Activated T-helper 2 cell treated with anti-CD3 and anti-CD28 coated beads, Interferon-gamma antibody, Interleukin-2, Interleukin-4, amounts not matched to agents 10 μg/mL and 5 μg/mL and 100 μg/mL, durations not matched to agents 14 hours and 24 hours and 36 hours (primary cell): Measurements from ENCODE around the gene TIAM2. TPM values are rescaled to one million over a fixed set of nuclear protein-coding genes. Genes with fewer than 3 reads are reported as not detected.

Source experiments
- DNase-seq: peaks from one replicate; pipeline ENCODE4 v3.0.0; 2021; ENCODE audit warnings: low spot score
- H3K27ac Mint-ChIP-seq: one replicate; pipeline ENCODE4 v1.8.0; 2021; ENCODE audit warnings: mixed read lengths
- H3K27me3 Mint-ChIP-seq: one replicate; pipeline ENCODE4 v1.8.0; 2021; ENCODE audit warnings: low read depth, mixed read lengths
- H3K36me3 Mint-ChIP-seq: one replicate; pipeline ENCODE4 v1.8.0; 2021; ENCODE audit warnings: low read depth, mixed read lengths
- H3K4me1 Mint-ChIP-seq: one replicate; pipeline ENCODE4 v1.8.0; 2021; ENCODE audit warnings: low read depth, mixed read lengths
- H3K4me3 Mint-ChIP-seq: one replicate; pipeline ENCODE4 v1.8.0; 2021; ENCODE audit warnings: low read depth, mild to moderate bottlenecking, moderate library complexity, mixed read lengths
- H3K9me3 Mint-ChIP-seq: one replicate; pipeline ENCODE4 v1.8.0; 2021; ENCODE audit warnings: mixed read lengths
- intact Hi-C: fragments of 100-400 bp; cut with micrococcal nuclease; formaldehyde crosslinking; loops from one replicate; pipeline ENCODE4 v1.15.1; 2023
- total RNA-seq: library from RNA; stranded (reverse); gene quantifications from 2 replicates; pipeline ENCODE4 v1.2.3, GENCODE V29; 2022

The TIAM2 gene
- total RNA-seq, 1 donor from 2014 or later, result 46.0 TPM

DNA sequence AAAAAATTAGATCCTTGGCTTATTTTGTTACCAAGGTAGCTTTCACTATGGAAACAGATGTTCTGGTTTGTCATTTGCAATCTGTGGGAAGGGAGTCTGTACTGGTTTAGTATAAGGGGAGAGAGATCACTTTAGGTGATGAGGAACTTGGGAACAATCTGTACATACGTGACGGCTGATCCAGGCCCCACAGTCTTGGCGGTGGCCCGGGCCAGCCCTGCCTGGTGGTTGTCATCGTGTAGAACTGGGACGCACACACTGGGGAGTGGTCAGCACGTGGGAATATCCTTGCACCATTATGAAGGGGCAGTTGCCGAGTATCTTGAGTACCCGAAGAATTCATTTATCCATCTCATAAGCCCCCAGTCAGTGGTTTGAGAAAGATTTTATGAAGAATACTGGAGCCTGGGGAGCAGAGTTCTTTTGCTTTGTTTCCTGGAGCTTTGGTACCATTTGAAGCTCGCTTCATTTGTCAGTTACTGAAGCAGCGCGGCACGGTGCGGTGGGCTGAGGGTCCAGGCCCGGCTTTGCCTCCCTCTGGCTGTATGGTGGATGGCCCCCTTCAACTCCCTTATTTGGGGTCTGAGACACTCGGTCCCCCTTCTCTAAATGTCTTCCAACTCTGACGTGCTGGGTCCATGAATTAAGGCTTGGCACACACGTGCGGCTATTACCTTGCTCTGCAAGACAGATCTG lies 245.9 kb downstream of the TIAM2 start:
- no peak overlapping the region for H3K27ac Mint-ChIP-seq
- H3K4me1 Mint-ChIP-seq, result no peaks in the 10 kb centered on the region
- peaks cover 56% of the 10 kb centered on the region for H3K36me3 Mint-ChIP-seq
- H3K27me3 Mint-ChIP-seq, result no peaks in the 10 kb centered on the region
- H3K4me3 Mint-ChIP-seq, result no peak overlapping the region
- peaks cover 9% of the 10 kb centered on the region for H3K9me3 Mint-ChIP-seq
- DNase-seq, result no peak
- intact Hi-C loops, result no loop called here

DNA sequence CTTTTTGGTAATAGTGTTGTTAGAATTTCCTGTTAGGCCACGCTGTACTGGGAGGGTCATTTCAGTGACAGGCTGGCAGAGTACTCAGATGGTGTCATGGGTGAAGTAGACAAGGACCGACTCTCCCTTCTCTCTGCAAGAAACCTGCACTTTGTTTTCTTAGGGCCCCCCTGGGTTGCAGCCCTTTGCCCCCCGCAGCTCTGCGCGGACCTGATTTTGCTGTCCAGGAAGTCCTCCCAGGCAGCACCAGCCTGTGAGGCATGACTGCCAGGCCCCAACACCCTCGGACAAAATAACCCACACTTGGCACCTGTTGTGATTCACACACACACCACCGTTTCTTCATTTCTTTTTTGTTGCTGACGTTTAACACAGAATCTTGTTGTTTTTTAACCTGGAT lies 246.9 kb downstream of the TIAM2 start:
- Mint-ChIP-seq H3K27me3 (no peaks in the 10 kb centered on the region), H3K4me1 (no peaks in the 10 kb centered on the region), H3K36me3 (peaks cover 56% of the 10 kb centered on the region), H3K9me3 (peaks cover 9% of the 10 kb centered on the region), H3K4me3 (no peak overlapping the region), H3K27ac (no peak overlapping the region)
- intact Hi-C loops, result no loop called here
- no peak for DNase-seq

DNA sequence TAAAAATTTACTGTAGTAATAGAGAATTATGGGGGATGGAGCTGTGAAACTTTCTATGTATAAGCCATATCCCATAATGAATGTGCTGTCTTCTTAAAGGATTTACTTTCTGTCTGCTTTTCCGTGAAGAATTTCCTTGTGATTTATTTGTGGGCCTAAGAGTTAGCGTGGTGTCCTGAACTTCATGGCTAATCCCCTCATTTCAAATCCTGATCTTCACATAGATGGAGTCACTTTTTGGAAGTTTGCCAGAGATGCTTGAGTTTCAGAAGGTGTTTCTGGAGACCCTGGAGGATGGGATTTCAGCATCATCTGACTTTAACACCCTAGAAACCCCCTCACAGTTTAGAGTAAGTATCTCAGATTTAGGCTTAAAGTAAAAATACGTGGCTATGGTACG lies 249.3 kb downstream of the TIAM2 start:
- Mint-ChIP-seq H3K36me3 (peaks cover 51% of the 10 kb centered on the region), H3K4me1 (no peaks in the 10 kb centered on the region), H3K27me3 (no peaks in the 10 kb centered on the region), H3K9me3 (no peaks in the 10 kb centered on the region), H3K4me3 (no peak overlapping the region), H3K27ac (peak overlapping the region; percentile 24)
- intact Hi-C loops, result no loop called here
- no peak for DNase-seq

DNA sequence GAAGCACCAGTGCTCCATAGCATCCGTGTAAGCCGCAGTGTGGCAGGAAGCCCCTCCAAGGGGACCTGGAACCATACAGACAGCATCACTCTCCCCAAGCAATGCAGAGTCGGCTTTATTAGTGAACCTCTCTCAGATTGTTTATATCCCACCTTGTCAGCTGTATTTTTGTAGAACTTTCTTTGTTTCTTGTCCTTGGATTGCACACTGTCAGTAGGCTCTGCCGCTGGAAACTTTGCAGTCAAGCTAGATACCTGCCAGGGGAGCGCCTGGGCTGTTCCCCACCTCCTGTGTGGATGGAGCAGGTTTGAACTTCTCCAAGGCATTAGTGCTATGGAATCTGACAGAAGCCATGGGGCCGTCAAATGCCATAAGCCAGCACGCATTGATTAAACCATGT lies 250.1 kb downstream of the TIAM2 start:
- DNase-seq, result no peak

DNA sequence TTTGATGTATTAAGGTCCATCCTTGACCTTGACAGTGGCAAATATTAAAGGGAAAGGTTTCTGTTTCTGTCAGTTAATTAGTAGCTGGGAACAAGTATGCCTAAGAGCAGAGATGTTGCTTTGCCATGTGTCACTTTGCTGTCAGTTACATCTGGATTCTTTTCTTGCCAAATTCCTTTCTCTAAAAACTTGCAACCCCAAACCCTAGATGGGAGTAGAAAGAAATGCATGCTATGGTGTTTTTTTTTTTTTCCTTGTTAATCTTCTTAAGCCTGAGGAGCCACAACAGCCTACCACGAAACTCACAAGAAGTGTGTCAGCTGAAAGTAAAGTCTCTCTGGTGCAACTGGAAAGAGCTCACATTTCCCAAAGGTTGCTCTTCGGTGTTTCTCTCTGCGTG lies 250.7 kb downstream of the TIAM2 start:
- Mint-ChIP-seq H3K36me3 (peaks cover 57% of the 10 kb centered on the region), H3K9me3 (no peaks in the 10 kb centered on the region), H3K27me3 (no peaks in the 10 kb centered on the region), H3K4me3 (no peak overlapping the region), H3K27ac (no peak overlapping the region), H3K4me1 (no peaks in the 10 kb centered on the region)
- intact Hi-C loops, result no loop called here
- no peak for DNase-seq

More for the DNA sequence above, 250.1 kb downstream of the TIAM2 start:
- Mint-ChIP-seq H3K4me1 (no peaks in the 10 kb centered on the region), H3K4me3 (no peak overlapping the region), H3K27ac (no peak overlapping the region), H3K27me3 (no peaks in the 10 kb centered on the region), H3K9me3 (no peaks in the 10 kb centered on the region), H3K36me3 (peaks cover 57% of the 10 kb centered on the region)
- intact Hi-C loops, result no loop called here

DNA sequence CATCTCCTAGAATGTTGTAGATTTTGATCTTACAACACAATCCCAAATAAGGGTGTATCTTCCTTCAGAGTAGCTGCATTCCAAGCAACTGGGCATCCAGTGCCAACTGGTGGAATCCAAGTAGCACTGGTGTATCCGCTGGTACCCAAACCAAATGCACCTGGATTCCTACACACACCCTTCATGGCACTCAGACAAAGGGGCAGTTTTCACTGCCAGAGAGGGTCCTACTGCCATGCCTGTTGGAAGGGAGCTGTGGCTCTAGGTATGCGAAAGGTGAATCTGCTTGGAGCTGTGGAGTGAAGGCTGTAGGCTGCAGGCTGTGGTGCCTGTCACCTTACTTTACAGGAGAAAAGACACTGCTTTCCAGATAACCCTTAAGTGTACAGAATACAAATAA lies 251.7 kb downstream of the TIAM2 start:
- Mint-ChIP-seq H3K4me3 (no peak overlapping the region), H3K9me3 (no peaks in the 10 kb centered on the region), H3K27me3 (no peaks in the 10 kb centered on the region), H3K27ac (no peak overlapping the region), H3K4me1 (no peaks in the 10 kb centered on the region), H3K36me3 (peaks cover 63% of the 10 kb centered on the region)
- intact Hi-C loops, result no loop called here
- no peak for DNase-seq

DNA sequence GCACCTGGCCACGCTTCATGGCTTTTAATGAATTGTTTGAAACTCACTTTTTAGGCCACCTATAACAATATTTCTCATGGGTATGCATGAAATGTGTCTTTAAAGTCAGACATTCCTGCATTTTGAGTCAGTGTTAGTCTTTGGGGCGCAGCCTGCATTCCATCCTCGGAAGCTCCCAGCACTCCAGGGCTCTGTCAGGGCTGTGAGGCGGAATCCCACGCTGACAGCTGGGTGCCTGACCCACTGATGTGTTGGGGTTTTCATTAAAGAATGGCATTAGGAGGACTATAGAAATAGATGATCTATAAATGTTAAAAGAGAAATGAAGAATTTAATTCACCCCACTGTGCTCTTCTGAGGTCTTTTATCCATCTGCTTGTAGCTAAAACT lies 252.5 kb downstream of the TIAM2 start:
- H3K4me1 Mint-ChIP-seq, result no peaks in the 10 kb centered on the region
- H3K27me3 Mint-ChIP-seq, result no peaks in the 10 kb centered on the region
- no peak overlapping the region for H3K4me3 Mint-ChIP-seq
- DNase-seq, result no peak
- H3K9me3 Mint-ChIP-seq, result no peaks in the 10 kb centered on the region
- H3K27ac Mint-ChIP-seq, result no peak overlapping the region
- intact Hi-C loops, result loop anchor here (1.0 to 2.0 kb wide), 2 partner anchors 70 to 319 kb away; no protein-coding TSS in a partner anchor
- peaks cover 65% of the 10 kb centered on the region for H3K36me3 Mint-ChIP-seq

DNA sequence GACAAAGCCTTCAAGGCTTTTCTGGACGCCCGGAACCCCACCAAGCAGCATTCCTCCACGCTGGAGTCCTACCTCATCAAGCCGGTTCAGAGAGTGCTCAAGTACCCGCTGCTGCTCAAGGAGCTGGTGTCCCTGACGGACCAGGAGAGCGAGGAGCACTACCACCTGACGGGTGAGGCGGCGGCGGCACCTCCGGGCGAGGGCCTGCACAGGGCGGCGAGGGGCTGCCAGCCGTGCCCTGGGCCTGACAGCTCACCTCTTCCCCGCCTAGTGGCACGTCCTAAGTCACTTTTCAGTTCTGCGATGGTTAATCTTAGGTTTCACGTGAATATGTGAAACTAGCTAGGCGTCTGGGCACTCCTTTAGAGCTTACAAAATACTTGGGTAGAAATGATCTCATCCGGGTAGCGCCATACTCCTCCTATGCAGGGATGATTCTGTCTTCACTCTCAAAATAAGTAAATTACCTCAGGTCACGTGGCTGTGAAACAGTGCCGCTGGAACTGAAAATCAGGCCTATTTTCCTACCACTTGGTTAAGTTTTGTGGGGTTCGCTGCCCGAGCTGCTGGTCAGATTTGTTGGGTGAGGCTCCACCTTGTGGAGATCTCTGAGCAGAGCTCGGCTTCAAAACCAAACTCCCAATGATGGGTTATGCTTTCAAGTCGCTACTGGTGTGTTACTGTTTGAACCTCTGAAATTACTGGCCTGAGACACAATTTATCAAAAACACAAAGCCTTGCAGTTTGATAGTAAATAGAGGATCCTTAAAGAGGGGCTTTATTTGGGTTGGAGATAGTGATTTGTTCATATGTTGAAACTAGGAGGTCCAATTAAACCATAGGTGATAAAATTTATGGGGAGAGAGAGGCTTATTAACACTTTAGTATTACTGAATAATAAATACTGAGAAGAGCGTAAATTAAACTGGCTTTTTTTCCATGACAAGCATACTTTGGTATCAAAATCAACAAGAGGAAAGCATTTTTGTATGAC lies 253.2 kb downstream of the TIAM2 start:
- Mint-ChIP-seq H3K36me3 (peaks cover 72% of the 10 kb centered on the region), H3K4me3 (no peak overlapping the region), H3K4me1 (no peaks in the 10 kb centered on the region), H3K27ac (no peak overlapping the region), H3K9me3 (no peaks in the 10 kb centered on the region), H3K27me3 (no peaks in the 10 kb centered on the region)
- no peak for DNase-seq
- intact Hi-C loops, result loop anchor here (1.0 to 2.0 kb wide), 2 partner anchors 71 to 320 kb away; no protein-coding TSS in a partner anchor

DNA sequence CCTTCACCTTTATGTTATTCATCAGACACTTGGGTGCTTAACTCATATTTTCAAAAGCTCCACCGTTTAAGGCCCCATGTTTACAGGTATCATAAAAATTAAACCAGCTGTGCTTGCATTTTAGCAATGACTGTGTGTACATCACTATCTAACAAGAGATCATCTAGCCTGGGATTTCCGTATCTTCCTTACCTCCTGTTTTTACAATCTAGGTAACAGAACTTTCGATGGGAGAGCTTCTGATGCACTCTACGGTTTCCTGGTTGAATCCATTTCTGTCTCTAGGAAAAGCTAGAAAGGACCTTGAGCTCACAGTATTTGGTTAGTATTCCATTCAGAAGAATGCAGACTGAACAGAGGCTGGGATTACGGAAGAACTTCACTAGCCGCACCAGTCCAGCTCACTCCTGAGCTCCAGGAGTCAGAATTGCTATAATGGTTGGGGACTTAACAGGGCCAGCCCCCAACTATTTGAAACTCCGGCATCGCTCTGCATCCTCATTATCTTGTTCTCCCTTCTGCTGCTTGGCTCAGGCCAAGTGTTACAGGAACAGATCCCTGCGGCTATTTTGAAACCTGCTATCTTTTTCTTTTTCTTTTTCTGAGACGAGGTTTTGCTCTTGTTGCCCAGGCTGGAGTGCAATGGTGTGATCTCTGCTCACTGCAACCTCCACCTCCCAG lies 255.7 kb downstream of the TIAM2 start:
- Mint-ChIP-seq H3K9me3 (no peaks in the 10 kb centered on the region), H3K4me1 (peaks cover 9% of the 10 kb centered on the region), H3K4me3 (no peak overlapping the region), H3K27ac (no peak overlapping the region), H3K36me3 (peaks cover 72% of the 10 kb centered on the region), H3K27me3 (no peaks in the 10 kb centered on the region)
- intact Hi-C loops, result no loop called here
- DNase-seq, result no peak

DNA sequence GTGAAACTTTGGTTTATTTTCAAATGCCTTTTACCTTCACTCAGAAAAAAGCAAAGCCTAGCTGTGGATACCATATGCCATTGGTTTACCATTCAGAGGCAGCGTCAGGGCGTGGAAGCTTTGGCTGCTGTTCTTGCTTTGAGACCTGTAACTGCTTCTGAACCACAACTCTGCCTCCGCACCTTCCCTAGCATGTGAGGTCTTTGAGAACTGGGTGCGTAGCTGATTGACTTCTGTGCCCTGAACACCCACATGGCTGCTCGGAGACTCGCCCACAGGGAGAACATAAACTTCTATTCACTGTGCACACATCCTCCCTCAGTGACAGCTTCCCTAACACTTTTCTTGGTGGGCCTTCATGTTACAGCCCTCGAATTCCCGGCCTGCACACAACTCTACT lies 257.5 kb downstream of the TIAM2 start:
- no peak for DNase-seq
- H3K27ac Mint-ChIP-seq, result no peak overlapping the region
- peaks cover 71% of the 10 kb centered on the region for H3K36me3 Mint-ChIP-seq
- no peaks in the 10 kb centered on the region for H3K27me3 Mint-ChIP-seq
- intact Hi-C loops, result no loop called here
- no peaks in the 10 kb centered on the region for H3K9me3 Mint-ChIP-seq
- H3K4me3 Mint-ChIP-seq, result no peak overlapping the region
- peaks cover 9% of the 10 kb centered on the region for H3K4me1 Mint-ChIP-seq

DNA sequence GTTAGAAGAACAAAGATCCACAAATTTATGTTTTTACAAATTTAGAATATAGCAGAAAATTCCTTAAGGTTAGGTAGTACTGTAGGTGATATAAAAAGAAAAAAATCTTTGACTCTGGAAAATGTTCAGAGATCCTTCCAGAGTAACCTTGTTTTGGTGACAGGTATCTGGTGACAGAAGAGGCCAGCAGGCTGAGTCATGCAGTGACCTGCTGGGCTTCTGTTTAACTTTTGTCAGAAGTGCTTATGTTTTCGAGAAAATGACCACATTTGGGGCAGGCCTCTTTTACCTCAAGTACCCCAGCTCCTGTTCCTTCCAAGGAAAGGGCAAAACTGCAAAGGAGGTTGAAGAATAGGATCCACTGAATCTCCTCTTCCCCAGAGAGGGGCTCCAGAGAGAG lies 258.2 kb downstream of the TIAM2 start:
- Mint-ChIP-seq H3K36me3 (peaks cover 69% of the 10 kb centered on the region), H3K4me3 (no peak overlapping the region), H3K27ac (peak overlapping the region; percentile 44), H3K27me3 (no peaks in the 10 kb centered on the region), H3K4me1 (peaks cover 9% of the 10 kb centered on the region), H3K9me3 (no peaks in the 10 kb centered on the region)
- DNase-seq, result no peak
- intact Hi-C loops, result no loop called here

DNA sequence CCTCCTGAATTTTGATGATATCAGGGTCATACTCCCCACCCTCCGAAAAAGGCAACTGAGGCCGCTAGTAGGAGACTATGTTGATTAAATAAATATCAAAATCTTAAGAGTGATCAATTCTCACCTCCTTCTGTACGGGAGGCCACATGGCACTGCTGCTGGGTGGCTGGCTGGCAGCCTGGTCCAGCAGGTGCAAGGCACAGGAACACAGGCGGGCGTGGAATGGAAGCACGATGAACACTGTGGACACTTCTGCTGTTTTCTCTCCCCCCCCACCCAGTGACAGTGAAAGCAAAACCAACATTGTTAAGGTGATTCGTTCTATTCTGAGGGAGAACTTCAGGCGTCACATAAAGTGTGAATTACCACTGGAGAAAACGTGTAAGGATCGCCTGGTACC lies 259.0 kb downstream of the TIAM2 start:
- Mint-ChIP-seq H3K4me1 (peaks cover 9% of the 10 kb centered on the region), H3K9me3 (no peaks in the 10 kb centered on the region), H3K36me3 (peaks cover 65% of the 10 kb centered on the region), H3K4me3 (no peak overlapping the region), H3K27me3 (no peaks in the 10 kb centered on the region), H3K27ac (no peak overlapping the region)
- DNase-seq, result no peak
- intact Hi-C loops, result no loop called here
